Activated CD8-positive, alpha-beta T cell treated with anti-CD3 and anti-CD28 coated beads for 36 hours (primary cell): ENCODE results near the gene TIMM50. TPM values are rescaled to one million over a fixed set of nuclear protein-coding genes. Genes with fewer than 3 reads are reported as not detected.

Source experiments
- ATAC-seq: fragments of 200-7000 bp; cut with Tn5 transposase; one replicate; pipeline ENCODE4 v1.10.0; 2021; ENCODE audit warnings: mild to moderate bottlenecking, moderate library complexity
- CTCF ChIA-PET: fragments of 350-600 bp; sonication (Branson Sonifier 250); formaldehyde crosslinking; loops from one replicate; lab custom pipeline; 2021; ENCODE audit warnings: antibody characterized with exemption; lab: Charles Lee
- POLR2A ChIA-PET: fragments of 350-600 bp; sonication (Branson Sonifier 250); formaldehyde crosslinking; loops from one replicate; lab custom pipeline; 2021; ENCODE audit warnings: antibody characterized with exemption; lab: Charles Lee
- DNase-seq: peaks from one replicate; pipeline ENCODE4 v3.0.0-alpha.2; 2020
- H3K27ac Mint-ChIP-seq: one replicate; pipeline ENCODE4 v1.8.0; 2021; ENCODE audit warnings: mild to moderate bottlenecking, mixed read lengths
- H3K27me3 Mint-ChIP-seq: one replicate; pipeline ENCODE4 v1.8.0; 2021; ENCODE audit warnings: mixed read lengths
- H3K36me3 Mint-ChIP-seq: one replicate; pipeline ENCODE4 v1.8.0; 2021; ENCODE audit warnings: low read depth, mixed read lengths
- H3K4me1 Mint-ChIP-seq: one replicate; pipeline ENCODE4 v1.8.0; 2021; ENCODE audit warnings: low read depth, mixed read lengths
- H3K4me3 Mint-ChIP-seq: one replicate; pipeline ENCODE4 v1.8.0; 2021; ENCODE audit warnings: mild to moderate bottlenecking, moderate library complexity, mixed read lengths
- H3K9me3 Mint-ChIP-seq: one replicate; pipeline ENCODE4 v1.8.0; 2021; ENCODE audit warnings: mixed read lengths
- CTCF ChIP-seq: fragments of 200-600 bp; IDR thresholded peaks from one replicate; pipeline ENCODE4 v1.8.0; 2022; ENCODE audit warnings: antibody characterized with exemption, mild to moderate bottlenecking
- intact Hi-C: fragments of 100-400 bp; cut with micrococcal nuclease; formaldehyde crosslinking; loops from one replicate; pipeline ENCODE4 v1.10.0; 2022
- total RNA-seq, 2 experiments: library from RNA; stranded (reverse); gene quantifications; one replicate each; pipeline ENCODE4 v1.2.3, GENCODE V29; 2021

The TIMM50 gene
- total RNA-seq, 2 experiments from 2014 or later: 108 to 114 TPM

- Mint-ChIP-seq H3K27ac (peak overlapping the region; percentile 93), H3K4me3 (peak overlapping the region; percentile 97), H3K36me3 (peaks cover 33% of the 10 kb centered on the region), H3K4me1 (peaks cover 28% of the 10 kb centered on the region), H3K9me3 (no peaks in the 10 kb centered on the region), H3K27me3 (no peaks in the 10 kb centered on the region)
- ChIA-PET POLR2A (interaction anchor here (0.9 to 3.0 kb wide), 4 partner anchors 31 to 75 kb away, joined by 3 to 7 read pairs (median 3); partner anchors contain the start of genes RPS16 and SUPT5H), CTCF (interaction anchor here (0.9 to 1.7 kb wide), 3 partner anchors 23 to 52 kb away, joined by 4 to 5 read pairs (median 4); partner anchors contain the start of gene EID2B)
- intact Hi-C loops: loop anchor here (10.0 kb wide), 1 partner anchor 55 kb away; the partner anchor contains the start of gene EID2B
- DNase-seq: no peak
- ATAC-seq: no peak
- no peak for TF ChIP-seq CTCF
Measured at GRCh38 chr19:39479916-39480315, 722 bp upstream of the TIMM50 start.

GRCh38 chr19:39481229-39481545, 549 bp downstream of the TIMM50 start:
- intact Hi-C loops: no loop called here
- Mint-ChIP-seq H3K36me3 (peaks cover 26% of the 10 kb centered on the region), H3K9me3 (no peaks in the 10 kb centered on the region), H3K27ac (peak overlapping the region; percentile 93), H3K4me3 (peak overlapping the region; percentile 97), H3K27me3 (no peaks in the 10 kb centered on the region), H3K4me1 (peaks cover 28% of the 10 kb centered on the region)
- ATAC-seq (no peak), DNase-seq (no peak)
- TF ChIP-seq CTCF: no peak
- ChIA-PET POLR2A (interaction anchor here (1.0 to 3.0 kb wide), 8 partner anchors 9 to 77 kb away, joined by 3 to 7 read pairs (median 4); partner anchors contain the start of genes DLL3 and RPS16), CTCF (interaction anchor here (1.6 to 1.7 kb wide), 2 partner anchors 17 to 21 kb away, joined by 4 to 7 read pairs; partner anchors contain the start of gene DLL3)

GRCh38 chr19:39481676-39482075, 1.0 kb downstream of the TIMM50 start:
- peak overlapping the region; percentile 93 for H3K27ac Mint-ChIP-seq
- H3K4me3 Mint-ChIP-seq: peak overlapping the region; percentile 97
- no peak for TF ChIP-seq CTCF
- CTCF ChIA-PET: interaction anchor here (0.7 to 1.7 kb wide), 4 partner anchors 17 to 90 kb away, joined by 3 to 7 read pairs (median 4); partner anchors contain the start of genes DLL3, MED29 and PAF1
- H3K4me1 Mint-ChIP-seq: peaks cover 28% of the 10 kb centered on the region
- peaks cover 25% of the 10 kb centered on the region for H3K36me3 Mint-ChIP-seq
- ATAC-seq (no peak), DNase-seq (no peak)
- H3K9me3 Mint-ChIP-seq: no peaks in the 10 kb centered on the region
- H3K27me3 Mint-ChIP-seq: no peaks in the 10 kb centered on the region
- POLR2A ChIA-PET: interaction anchor here (0.6 to 3.0 kb wide), 8 partner anchors 9 to 582 kb away, joined by 3 to 7 read pairs (median 4); partner anchors contain the start of genes DLL3 and NFKBIB
- intact Hi-C loops: no loop called here

GRCh38 chr19:39483141-39483540, 2.5 kb downstream of the TIMM50 start:
- ATAC-seq: no peak
- H3K27me3 Mint-ChIP-seq: no peaks in the 10 kb centered on the region
- H3K9me3 Mint-ChIP-seq: no peaks in the 10 kb centered on the region
- no peak overlapping the region for H3K27ac Mint-ChIP-seq
- peaks cover 30% of the 10 kb centered on the region for H3K36me3 Mint-ChIP-seq
- TF ChIP-seq CTCF: no peak
- ChIA-PET POLR2A (no interaction called here), CTCF (interaction anchor here (1.4 kb wide), 1 partner anchor 9 kb away, joined by 5 read pairs; no protein-coding TSS in a partner anchor)
- intact Hi-C loops: no loop called here
- peak overlapping the region; percentile 97 for H3K4me3 Mint-ChIP-seq
- peaks cover 28% of the 10 kb centered on the region for H3K4me1 Mint-ChIP-seq
- no peak for DNase-seq

- no peak overlapping the region for H3K4me3 Mint-ChIP-seq
- H3K27ac Mint-ChIP-seq: no peak overlapping the region
- intact Hi-C loops: no loop called here
- TF ChIP-seq CTCF: no peak
- POLR2A ChIA-PET: interaction anchor here (0.6 to 1.7 kb wide), 4 partner anchors 8 to 43 kb away, joined by 3 to 6 read pairs (median 4); no protein-coding TSS in a partner anchor
- H3K36me3 Mint-ChIP-seq: peaks cover 27% of the 10 kb centered on the region
- CTCF ChIA-PET: interaction anchor here (0.7 to 1.2 kb wide), 2 partner anchors 50 to 71 kb away, joined by 3 read pairs; no protein-coding TSS in a partner anchor
- H3K4me1 Mint-ChIP-seq: no peaks in the 10 kb centered on the region
- no peaks in the 10 kb centered on the region for H3K9me3 Mint-ChIP-seq
- ATAC-seq (no peak), DNase-seq (no peak)
- H3K27me3 Mint-ChIP-seq: no peaks in the 10 kb centered on the region
Measured at GRCh38 chr19:39489756-39490155, 9.1 kb downstream of the TIMM50 start.
